Measurements from ENCODE around the gene DST. TPM values are rescaled to one million over a fixed set of nuclear protein-coding genes. Genes with fewer than 3 reads are reported as not detected.

DST gene
- total and polyA plus RNA-seq, 2 of the 8 experiments (the other 6 are each of a cell fraction or from before 2014, with no cell fraction given), result 49.4 to 116 TPM

DNA sequence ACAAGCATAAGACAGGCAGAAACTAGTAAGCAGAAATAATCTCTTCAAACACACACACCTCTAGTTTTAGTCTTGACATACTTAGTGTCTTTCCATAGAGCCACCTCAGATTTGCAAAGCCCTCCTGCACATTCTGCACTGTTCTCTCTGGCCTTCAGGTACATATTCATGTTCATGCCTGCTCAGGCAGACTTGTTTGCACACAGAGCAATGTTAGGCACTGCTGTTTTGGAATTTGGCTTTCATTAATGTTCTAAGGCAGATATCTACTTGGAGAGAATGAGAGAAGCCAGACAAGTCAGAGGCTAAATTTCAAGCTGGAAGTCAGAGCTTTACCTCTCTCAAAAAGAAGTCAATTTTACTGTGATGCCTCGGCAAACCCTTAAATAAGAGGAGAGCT is 21.3 kb upstream of the DST start:
- no peak overlapping the region for H4K91ac ChIP-seq (replicated peaks; ENCODE audit: insufficient read length, low read length)
- no peaks in the 10 kb centered on the region for H3K36me3 ChIP-seq (ENCODE audit: control insufficient read depth in 2 of 4, insufficient read depth in 4 of 4, low read length in 3 of 4)
- H2BK120ac ChIP-seq (replicated peaks; ENCODE audit: low read depth, low read length), result no peak overlapping the region
- TF ChIP-seq ATF3 (IDR thresholded peaks at IDR 0.05; ENCODE audit: insufficient read depth, low read depth, low read length) (no peak), SP1 (IDR thresholded peaks at IDR 0.05; ENCODE audit: low read depth, low read length) (no peak), HDAC6 (IDR thresholded peaks at IDR 0.05; ENCODE audit: low read depth, low read length) (no peak), POU5F1 (IDR thresholded peaks at IDR 0.05; ENCODE audit: low read depth, low read length) (no peak), CBX5 (IDR thresholded peaks at IDR 0.05; ENCODE audit: low read depth, low read length) (no peak), BCL11A (IDR thresholded peaks at IDR 0.05; ENCODE audit: low read depth in 2 of 2, low read length in 2 of 2) (no peak), CTCF (IDR thresholded peaks at IDR 0.05; ENCODE audit: control extremely low read depth in 1 of 3, insufficient read depth in 1 of 3, low read depth in 1 of 3, low read length in 3 of 3) (no peak), HDAC2 (IDR thresholded peaks at IDR 0.05; ENCODE audit: borderline replicate concordance in 1 of 2, low read depth in 2 of 2, low read length in 2 of 2) (no peak), JUND (IDR thresholded peaks at IDR 0.05; ENCODE audit: low read length) (no peak), TBP (IDR thresholded peaks at IDR 0.05; ENCODE audit: low read depth, low read length) (no peak)
- no peak overlapping the region for H3K14ac ChIP-seq (ENCODE audit: insufficient read length)
- DNase-seq (ENCODE audit: low read depth in 1 of 2, low spot score in 2 of 2) (no peak), FAIRE-seq (no peak)
- H3K56ac ChIP-seq (replicated peaks; ENCODE audit: insufficient read length, low read depth, low read length), result no peak overlapping the region
- no peak overlapping the region for H2BK15ac ChIP-seq (ENCODE audit: low read length)
- no peak overlapping the region for H2BK20ac ChIP-seq (ENCODE audit: low read length)
- no peak overlapping the region for H2BK12ac ChIP-seq (ENCODE audit: low read depth, low read length)
- no peak overlapping the region for H3K4me3 ChIP-seq (ENCODE audit: extremely low read depth in 1 of 4, insufficient read depth in 2 of 4, low read depth in 3 of 4, low read length in 4 of 4)
- no peaks in the 10 kb centered on the region for H3K23me2 ChIP-seq (ENCODE audit: low read depth, low read length)
- CTCF ChIA-PET (ENCODE audit: partially characterized antibody), result interaction anchor here (0.8 to 1.5 kb wide), 4 partner anchors 9 to 21 kb away, joined by 3 to 4 read pairs (median 4); partner anchors contain the start of gene DST
- H3K4me2 ChIP-seq (ENCODE audit: insufficient read depth in 1 of 2, low read depth in 2 of 2, low read length in 2 of 2), result no peak overlapping the region
- peaks cover 0 to 8% of the 10 kb centered on the region in 2 experiments; a peak in 1 of 4 replicates for H3K79me2 ChIP-seq (ENCODE audit: control insufficient read depth in 1 of 2, insufficient read depth in 2 of 2, low read length in 2 of 2)
- H2BK5ac ChIP-seq (ENCODE audit: low read depth, low read length), result no peak overlapping the region
- no peaks in the 10 kb centered on the region for H3K9me3 ChIP-seq (ENCODE audit: insufficient read depth in 2 of 2, low read depth in 1 of 2, low read length in 1 of 2)
- H2AK5ac ChIP-seq (ENCODE audit: low read depth, low read length), result no peak overlapping the region
- no peak overlapping the region for H2AFZ ChIP-seq (ENCODE audit: low read length)
- no peak overlapping the region for H3K27ac ChIP-seq (ENCODE audit: low read depth, low read length)
- H3K27me3 ChIP-seq (replicated peaks in 1 of 4; ENCODE audit: control insufficient read depth in 3 of 4, extremely low read depth in 1 of 4, insufficient read depth in 3 of 4, low read length in 3 of 4), result no peaks in the 10 kb centered on the region
- no peak overlapping the region for H3K9ac ChIP-seq (replicated peaks in 1 of 4; ENCODE audit: extremely low read depth in 1 of 4, low read depth in 3 of 4, low read length in 3 of 4)
- POLR2A ChIA-PET (ENCODE audit: partially characterized antibody), result no interaction called here
- WGBS, 2 experiments (ENCODE audit: extremely low coverage in 1 of 2, insufficient coverage in 1 of 2, insufficient read length in 1 of 2, insufficient replicate concordance in 2 of 2, low coverage in 1 of 2, low lambda C conversion rate in 2 of 2, missing lambda C conversion rate in 1 of 2), result 86% methylated on average over 1 of the region's 1 CpG; no CpG with 5 or more reads in 1 of the 2 experiments
- peaks cover 0 to 2% of the 10 kb centered on the region in 2 experiments for H4K20me1 ChIP-seq (replicated peaks in 1 of 2; ENCODE audit: control insufficient read depth in 1 of 2, insufficient read depth in 2 of 2, low read length in 2 of 2)
- H3K4me1 ChIP-seq (replicated peaks in 1 of 4; ENCODE audit: control insufficient read depth in 3 of 4, insufficient read depth in 4 of 4, low read length in 3 of 4), result peaks cover 0 to 4% (median 0%) of the 10 kb centered on the region in 4 experiments; a peak in 5 of 7 replicates
- H4K5ac ChIP-seq (ENCODE audit: insufficient read length, low read depth, low read length), result no peak overlapping the region
- no peak overlapping the region for H4K8ac ChIP-seq (ENCODE audit: extremely low read depth, insufficient read depth, low read length)
- H3K4ac ChIP-seq (replicated peaks; ENCODE audit: insufficient read length, low read depth, low read length), result no peak overlapping the region
- H3K23ac ChIP-seq (ENCODE audit: insufficient read length), result no peak overlapping the region
- no peak overlapping the region for H3K18ac ChIP-seq (ENCODE audit: extremely low read depth, low read length)
- H3K79me1 ChIP-seq (ENCODE audit: low read depth, low read length), result no peaks in the 10 kb centered on the region
